HPDE6-E6E7 (cell line): ENCODE measurements around the gene ANKUB1.
"Not testable (repeated sequence)": the region's sequence is repeated elsewhere in the genome, so short reads cannot be mapped to it uniquely, and the experiment has no call there.

ENCODE experiments used
- DNase-seq: peaks from one replicate; pipeline ENCODE4 v3.0.0; 2011; ENCODE audit warnings: missing footprints; ENCODE audit errors: extremely low spot score

Gene ANKUB1, protein sequence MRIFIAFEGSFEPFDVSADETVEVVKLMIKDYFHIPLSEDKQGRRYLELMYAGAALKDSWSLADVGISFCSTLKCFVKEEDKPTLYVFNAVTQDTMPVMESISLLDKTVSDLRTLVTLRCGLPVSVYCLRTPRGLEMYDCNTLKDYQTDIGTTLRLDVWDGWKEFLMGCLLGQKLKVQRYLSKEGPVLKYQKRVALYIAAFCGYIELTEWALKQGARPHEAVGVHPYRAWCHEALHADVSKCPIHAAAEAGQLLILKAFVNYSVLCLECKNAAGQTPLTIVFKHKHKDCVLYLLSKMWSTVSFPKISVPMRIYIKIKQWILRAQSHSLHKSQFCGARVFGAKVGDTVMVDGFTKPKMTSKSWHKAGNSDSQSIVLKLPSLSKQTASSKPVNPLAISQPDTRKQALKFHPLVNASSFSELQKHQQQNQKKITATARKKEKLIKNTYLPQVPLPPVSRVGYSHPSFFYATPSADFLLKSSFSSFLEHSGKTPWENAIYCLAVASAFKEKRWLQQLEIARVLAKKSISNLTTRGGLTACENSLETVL

DNA sequence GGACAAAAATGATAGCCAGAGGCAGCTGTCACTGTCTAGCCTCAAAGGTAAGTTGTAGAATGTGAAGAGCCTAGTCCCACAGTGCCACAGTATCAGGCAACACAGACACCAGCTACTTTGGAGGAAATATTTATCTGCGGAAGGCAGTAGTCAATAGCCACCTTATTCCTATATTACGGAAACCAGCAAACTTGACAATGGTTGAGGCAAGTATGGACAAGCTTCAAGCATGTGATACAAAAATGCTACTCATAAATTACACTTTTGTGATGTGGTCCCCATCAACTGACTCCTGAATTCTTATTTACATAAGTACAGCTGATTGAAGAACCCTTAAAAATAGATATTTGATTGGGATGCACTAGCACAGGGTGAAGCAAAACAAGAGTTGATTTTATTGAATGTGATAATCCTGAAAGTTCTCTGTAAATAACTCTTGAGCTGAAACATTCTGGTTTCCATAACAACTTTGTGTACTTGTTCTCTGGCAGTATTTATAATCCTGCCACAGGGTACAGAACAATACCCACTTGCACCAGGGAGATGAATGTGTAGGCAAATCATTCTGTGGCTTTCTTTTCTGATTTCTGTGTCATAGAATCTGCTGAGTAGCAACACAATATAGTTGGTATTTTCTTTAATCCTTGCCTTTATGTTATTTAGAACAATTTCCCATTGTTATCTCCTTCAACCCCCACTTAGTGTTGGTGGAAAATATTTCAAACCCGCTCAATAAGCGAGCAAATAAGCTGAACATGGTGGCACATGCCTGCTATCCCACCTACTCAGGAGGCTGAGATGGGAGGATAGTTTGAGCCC lies at the start of gene ANKUB1:
Gene ANKUB1 (minus strand): TSS at position 103 of the 819 bp plus-strand sequence. CDS start 188 bp downstream, outside the sequence.
- DNase-seq = no peak

DNA sequence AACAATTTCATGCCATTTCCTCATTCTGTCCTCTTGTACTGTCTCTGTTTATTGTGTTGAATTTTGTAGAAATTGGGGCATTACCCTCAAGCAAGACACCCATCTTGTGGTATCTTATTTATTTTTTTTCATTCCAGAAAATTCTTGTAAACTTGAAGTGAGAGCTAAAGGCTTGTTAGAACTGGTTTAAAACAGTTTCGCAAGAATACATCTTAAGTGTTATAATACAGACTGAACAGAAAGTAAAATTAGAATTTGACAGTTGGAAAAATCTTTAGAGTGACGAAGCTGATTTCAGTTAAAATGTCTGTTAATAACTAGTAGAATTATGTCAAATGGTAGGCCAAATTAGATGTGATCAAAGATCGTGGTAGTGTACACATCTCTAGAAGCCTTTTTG lies 47.5 kb upstream of the ANKUB1 start:
- no peak for DNase-seq

DNA sequence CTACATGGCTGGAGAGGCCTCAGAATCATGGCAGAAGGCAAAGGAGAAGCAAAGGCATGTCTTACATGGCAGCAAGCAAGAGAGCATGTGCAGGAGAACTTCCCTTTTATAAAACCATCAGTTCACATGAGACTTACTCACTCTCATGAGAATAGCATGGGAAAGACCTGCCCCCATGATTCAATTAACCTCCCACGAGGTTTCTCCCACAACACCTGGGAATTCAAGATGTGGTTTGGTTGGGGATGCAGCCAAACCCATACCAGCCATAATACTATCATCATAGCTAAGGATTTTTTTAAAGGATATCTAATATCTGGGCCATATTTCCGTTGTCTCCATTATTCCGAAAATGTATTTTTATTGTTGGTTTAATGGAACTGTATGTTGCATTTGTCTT lies 47.1 kb upstream of the ANKUB1 start:
- not testable (repeated sequence) for DNase-seq

DNA sequence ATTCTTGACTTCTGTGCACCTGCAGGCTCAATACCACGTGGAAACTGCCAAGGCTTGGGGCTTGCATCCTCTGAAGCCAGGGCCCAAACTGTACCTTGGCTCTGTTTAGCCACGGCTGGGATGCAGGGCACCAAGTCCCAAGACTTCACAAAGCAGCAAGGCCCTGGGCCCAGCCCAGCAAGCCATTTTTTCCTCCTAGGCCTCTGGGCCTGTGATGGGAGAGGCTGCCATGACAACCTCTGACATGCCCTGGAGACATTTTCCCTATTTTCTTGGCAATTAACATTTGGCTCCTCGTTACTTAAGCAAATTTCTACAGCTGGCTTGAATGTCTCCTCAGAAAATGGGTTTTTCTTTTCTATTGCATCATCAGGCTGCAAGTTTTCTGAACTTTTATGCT lies 46.1 kb upstream of the ANKUB1 start:
- DNase-seq = not testable (repeated sequence)

DNA sequence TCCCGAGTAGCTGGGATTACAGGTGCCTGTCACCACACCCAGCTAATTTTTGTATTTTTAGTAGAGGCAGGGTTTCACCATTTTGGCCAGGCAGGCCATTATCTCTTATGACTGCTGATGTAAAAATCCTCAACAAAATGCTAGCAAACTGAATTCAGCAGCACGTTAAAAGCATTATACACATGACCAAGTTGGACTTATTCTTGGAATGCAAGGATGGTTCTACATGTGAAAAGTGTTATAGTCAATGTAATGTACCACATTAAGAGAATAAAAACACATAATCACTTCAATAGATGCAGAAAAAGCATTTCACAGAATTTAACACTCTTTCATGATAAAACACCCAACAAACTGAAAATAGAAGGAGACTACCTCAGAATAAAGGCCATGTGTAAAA lies 40.9 kb upstream of the ANKUB1 start:
- DNase-seq = no peak

DNA sequence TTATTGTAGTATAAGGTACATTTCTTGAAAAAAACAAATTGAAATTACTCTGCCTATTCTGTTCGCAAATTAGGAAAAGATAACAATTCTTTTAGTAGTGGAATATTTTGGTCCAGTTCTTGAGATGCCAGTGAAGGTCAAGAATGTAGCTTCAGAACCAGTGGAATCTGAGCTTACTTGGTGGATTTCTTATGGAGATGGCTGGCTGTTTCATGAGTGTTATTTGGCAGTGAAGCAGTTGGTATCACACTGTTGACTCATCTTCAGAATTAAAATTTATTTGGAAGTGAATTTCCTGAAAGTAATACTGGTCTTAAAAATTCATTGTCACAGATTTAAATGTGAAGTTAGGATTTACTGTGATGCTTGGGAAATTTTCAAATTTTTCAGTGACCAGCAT lies 39.7 kb upstream of the ANKUB1 start:
- no peak for DNase-seq

DNA sequence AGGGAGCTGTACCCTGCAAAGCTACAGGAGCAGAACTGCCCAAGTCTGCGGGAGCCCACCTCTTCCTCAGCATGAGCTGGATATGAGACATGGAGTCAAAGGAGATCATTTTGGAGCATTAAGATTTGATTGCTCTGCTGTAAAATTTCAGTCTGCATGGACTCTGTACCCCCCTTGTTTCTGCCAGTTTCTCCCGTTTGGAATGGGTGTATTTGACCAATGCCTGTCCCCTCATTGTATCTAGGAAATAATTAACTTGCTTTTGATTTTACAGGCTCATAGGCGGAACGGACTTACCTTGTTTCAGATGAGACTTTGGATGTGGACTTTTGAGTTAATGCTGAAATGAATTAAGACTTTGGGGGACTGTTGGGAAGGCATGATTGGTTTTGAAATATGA lies 39.0 kb upstream of the ANKUB1 start:
- DNase-seq = no peak

DNA sequence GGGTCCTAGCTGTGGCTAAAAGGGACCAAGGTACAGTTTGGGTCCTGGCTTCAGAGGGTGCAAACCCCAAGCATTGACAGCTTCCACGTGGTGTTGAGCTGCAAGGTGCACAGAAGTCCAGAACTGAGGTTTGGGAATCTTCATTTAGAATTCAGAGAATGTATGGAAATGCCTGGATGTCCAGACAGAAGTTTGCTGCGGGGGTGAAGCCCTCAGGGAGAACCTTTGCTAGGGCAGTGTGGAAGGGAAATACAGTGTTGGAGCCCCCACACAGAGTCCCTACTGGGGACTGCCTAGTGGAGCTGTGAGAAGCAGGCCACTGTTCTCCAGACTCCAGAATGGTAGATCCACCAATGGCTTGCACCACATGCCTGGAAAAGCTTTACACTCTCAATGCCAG lies 38.5 kb upstream of the ANKUB1 start:
- DNase-seq = no peak

DNA sequence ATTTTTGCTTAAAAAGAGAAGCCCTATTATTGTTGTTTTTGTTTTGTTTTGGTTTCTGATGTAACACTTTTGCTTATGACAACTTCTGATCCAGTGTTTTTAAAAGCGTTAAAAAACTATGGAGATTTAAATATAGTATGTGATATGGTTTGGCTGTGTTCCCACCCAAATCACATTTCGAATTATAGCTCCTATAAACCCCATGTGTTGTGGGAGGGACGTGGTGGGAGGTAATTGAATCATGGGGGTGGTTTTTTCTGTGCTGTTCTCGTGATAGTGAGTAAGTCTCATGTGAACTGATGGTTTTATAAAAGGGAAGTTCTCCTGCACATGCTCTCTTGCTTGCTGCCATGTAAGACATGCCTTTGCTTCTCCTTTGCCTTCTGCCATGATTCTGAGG lies 37.3 kb upstream of the ANKUB1 start:
- not testable (repeated sequence) for DNase-seq

DNA sequence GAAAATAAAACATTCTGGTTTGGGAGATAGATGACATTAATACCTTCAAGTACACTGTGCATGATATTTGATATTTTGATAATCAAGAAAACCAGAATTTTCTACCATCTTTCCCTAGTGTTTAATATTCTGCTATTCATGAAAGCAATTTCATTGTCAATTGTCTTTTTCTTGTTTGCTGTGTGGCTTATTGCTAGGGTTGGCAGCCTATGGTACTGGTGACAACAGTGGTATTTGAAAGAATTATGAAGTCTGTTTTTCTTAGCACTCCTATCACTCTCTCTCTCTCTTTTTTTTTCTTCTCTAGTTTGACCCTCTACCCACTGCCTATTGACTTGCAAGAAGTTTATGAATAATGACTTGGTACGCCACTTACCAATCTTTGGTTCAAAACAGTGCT lies 36.0 kb upstream of the ANKUB1 start:
- no peak for DNase-seq

DNA sequence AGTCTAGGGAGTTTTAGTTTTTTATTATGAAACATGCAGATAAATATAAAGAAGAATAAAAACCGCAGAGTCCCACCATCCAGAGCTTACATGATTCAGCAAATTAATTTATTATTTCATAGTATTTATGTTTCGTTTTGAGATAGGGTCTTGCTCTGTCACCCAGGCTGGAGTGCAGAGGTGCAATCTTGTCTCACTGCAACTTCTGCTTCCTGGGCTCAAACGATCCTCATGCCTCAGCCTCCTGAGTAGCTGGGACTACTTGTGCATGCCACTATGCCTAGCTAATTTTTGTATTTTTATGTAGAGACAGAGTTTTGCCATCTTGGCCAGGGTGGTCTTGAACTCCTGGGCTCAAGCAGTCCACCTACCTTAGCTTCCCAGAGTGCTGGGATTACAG lies 34.3 kb upstream of the ANKUB1 start:
- no peak for DNase-seq

DNA sequence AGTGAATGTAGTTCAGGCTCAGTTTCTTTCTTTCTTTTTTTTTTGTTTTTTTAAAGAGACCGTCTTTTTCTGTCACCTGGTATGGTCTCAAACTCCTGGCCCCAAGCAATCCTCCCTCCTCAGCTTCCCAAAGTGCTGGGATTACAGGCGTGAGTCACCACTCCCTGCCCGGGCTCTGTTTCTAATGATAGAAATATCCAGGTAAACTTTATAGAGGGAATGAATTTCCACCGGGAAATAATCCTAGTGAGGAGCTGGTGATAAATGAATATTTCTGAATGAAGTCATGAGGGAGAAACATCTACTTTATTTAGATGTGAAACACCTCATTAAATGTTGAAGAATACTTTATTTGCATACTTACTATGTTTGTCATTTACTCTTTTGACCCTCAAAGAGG lies 27.8 kb upstream of the ANKUB1 start:
- no peak for DNase-seq

DNA sequence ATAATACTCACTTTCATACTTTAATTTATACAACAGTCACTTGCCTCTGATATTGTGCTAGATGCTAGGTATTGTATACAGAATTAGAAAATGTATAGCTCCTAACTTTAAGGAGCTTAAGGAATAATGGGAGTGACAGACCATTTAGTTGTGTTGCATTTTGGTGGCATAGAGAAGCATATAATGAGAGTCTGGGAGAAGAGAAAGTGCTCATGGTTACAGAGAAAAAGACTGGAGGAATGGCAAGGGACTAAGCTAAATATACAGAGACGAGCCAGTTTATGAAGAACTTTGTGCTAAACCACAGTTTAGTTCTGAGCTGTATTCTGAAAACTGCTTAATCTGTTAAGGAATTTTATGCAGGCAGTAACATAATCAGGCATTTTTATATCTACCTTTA lies 27.1 kb upstream of the ANKUB1 start:
- DNase-seq = no peak

DNA sequence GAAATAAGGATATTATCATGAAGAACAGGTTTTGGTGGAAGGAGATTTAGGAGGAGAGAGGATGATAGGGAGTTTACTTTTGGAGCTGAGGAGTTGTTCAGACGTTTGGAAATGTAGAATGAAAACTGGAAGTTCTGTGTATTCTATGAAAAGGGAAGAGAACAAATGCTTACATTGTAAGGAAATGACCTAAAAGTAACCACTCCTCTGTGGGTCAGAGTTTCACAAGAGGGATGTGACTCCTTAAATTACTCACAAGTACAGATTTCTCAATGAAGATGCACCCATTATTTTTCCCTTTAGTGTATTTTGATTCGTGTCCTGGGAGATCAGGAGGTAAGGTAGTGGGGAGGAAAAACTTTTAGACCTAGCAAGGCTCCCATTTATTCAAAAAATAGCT lies 24.6 kb upstream of the ANKUB1 start:
- peak; percentile 35 for DNase-seq

DNA sequence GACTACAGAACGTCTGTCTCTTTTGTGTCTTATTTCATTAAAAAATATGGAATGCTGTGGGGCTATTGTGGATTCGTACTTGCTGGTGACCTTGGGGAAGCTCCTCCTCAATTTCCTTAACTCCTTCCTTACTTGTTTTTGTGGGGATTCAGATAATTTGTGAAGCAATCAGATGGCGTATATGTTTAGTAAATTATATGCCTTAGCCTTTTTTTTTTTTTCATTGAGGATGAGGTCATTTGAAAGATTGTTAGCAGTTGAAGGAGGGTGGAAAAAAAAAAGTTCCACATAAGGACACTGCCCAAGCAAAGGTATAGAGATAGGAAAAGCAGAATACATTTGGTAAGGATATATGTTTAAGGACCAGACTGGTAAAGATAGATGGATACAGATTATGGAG lies 24.0 kb upstream of the ANKUB1 start:
- DNase-seq = no peak

DNA sequence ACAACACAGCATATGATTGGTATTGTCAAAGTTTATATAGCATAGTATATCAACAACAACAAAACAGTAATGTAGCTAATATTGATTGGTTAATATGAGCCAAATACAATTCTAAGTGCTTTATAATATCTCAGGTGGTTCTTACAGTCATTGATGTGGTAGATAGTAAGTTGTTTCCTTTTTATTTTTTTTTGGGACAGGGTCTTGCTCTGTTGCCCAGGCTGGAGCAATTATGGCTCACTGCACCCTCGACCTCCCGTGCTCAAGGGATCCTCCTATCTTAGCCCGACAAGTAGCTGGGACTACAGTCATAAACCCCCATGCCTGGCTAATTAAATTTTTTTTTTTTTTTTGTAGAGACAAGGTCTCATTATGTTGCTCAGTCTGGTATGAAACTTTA lies 23.4 kb upstream of the ANKUB1 start:
- DNase-seq = no peak

DNA sequence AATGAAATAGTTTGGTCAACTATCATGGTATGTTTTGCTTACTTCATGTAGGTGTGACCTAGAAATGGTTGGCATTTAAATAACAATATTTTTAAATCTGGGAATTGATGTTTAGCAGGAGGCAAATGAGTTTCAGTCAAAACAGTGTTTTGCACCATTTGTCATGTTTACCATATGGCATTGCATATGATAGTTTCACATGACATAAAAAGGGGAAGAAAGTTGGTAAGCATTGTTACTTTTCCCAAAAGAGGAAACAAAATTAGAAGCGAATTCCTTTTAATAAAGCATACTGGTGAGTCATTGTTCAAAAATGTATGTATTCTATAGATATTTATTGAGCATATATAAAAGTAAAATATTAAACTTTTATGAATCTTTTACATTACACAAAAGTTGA lies 23.0 kb upstream of the ANKUB1 start:
- DNase-seq = no peak

DNA sequence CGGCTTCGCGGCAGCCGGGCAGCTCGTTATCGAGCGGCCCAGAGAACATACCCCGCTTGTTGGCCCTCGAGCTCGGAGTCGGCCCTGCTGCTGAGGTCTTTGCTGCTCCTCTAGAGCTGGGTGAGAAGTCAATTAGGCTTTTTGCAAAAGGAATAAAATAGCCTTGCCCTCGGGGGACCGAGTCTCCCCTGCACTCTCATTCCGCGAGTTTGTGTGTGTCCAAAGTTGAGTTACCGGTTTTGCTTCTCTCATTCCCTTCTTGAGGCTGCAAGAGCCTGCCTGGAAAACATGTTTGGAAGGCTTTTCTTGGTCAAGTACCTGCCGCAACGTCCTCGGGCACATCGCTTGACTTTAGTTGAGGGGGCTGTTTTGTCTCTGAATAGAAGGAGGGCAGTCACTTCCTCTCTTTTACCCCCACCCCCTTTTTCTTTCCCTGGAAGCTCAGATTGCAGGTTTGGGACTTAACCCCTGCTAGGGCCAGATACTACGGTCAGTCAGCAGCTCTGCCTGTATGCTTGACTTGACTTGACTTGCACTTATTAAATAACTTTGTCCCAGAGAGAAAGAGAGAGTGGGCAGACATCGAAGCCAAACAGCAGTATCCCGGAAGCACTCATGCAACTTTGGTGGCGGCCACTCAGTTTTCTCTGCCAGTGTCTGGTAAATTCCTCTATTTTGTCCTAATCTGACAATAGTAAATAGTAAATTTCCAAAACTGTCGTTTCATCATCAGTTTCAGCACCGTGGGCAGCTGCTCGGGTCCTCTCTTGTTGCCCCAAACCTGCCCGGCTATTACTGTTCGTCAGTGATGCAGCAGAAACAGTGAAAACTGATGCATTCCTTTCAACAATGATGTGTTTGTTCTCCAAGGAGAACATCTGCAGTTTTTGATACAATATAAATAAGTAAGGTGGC lies 21.3 kb upstream of the ANKUB1 start:
- DNase-seq = peak; percentile 20

DNA sequence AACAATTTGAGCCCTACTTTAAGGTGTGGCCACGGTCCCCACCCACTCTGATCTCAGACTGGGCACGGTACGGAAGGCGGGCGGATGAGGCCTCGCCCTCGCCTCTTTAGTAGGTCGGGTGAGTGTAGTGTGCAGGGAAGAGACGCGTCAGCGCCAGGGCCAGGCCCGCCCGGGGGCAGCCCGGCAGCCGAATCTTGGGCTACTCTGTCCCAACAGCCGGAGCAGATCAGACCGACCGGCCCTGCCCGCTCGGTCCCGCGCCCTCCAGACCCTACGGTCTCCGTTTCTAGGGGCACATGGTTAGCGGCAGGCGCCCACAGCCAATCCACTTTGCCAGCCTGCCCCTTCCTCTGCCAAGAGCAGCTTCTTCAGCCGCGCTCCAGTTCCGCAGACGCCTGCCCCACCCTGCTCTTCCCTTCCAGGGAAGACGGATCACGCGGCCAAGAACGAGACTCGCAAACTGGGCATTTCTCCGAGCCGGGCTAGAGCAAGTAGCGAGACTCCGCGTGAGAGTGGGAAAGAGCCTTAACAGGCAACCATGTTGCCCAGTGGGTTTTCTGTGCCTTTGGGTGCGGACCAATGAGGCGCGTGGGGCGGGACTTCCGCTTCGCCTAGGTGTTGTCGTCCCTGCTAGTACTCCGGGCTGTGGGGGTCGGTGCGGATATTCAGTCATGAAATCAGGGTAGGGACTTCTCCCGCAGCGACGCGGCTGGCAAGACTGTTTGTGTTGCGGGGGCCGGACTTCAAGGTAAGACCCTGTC lies 20.4 kb upstream of the ANKUB1 start, which contains the start of gene RNF13:
Gene RNF13 (plus strand): TSS at position 610 of the 761 bp plus-strand sequence. CDS start 32,812 bp downstream, outside the sequence.
- peak; percentile 73 for DNase-seq

DNA sequence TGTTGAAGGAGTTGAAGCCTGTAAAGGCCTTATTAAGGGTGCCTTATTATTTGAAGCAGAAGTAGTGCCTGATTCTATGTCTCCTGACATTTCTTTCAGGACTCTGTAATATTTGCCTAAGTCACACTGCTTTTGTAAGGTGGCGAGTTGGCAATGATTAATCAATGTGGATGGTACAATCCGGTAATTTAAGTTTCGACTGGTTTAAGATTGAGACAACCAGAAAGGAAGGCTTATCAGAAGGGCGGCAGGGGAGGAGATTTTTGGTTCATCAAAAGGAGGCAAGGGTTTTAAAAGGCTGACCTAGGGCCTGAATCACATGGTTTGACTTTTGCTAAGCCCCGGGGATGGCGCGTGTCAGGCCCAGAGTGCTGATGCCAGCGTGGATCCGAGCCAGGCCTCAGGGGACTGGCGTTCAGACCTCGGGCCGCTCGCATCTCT lies 19.8 kb upstream of the ANKUB1 start:
- no peak for DNase-seq

DNA sequence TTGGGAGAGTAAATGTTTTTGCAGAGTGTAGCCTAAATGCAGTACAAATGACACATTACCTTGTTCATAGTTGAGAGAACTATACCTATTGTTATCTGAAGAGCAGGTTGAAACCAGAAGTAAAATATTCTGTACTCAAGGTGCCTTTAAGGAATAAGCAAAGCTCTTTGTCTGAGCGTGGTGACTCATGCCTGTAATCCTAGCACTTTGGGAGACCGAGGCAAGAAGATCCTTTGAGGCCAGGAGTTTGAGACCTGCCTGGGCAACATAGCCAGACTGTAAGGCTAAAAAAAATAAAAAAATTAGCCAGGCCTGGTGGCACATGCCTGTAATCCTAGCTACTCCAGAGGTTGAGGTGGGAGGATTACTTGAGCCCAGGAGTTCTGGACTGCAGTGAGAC lies 18.5 kb upstream of the ANKUB1 start:
- DNase-seq = no peak
